NCI-H2171 treated with DMSO at 0.1 percent for 48 hours (cell line): ENCODE measurements around the gene CNTN2.

Experiments
- DNase-seq: peaks from one replicate; lab custom pipeline; 2025; lab: John Stamatoyannopoulos, UW

CNTN2 gene

DNA sequence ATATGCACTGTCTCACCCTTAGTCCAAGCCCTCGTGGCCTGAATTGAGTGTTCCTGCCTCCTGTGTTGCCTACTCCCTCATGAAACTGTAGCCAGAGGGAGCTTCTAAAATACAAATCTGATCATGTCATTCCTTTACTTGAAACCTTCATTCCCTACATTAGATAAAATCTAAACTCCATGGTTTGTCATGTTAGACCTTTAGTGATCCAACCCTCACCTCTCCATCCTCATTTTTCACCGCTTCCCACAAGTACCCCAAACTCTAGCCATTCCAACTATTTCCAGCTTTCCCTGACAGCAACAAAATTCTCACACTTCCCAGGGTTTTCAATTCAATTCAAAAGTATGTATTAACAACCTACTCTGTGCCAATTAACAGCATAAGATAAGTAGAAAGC is 18.3 kb upstream of the CNTN2 start:
- no peak for DNase-seq

DNA sequence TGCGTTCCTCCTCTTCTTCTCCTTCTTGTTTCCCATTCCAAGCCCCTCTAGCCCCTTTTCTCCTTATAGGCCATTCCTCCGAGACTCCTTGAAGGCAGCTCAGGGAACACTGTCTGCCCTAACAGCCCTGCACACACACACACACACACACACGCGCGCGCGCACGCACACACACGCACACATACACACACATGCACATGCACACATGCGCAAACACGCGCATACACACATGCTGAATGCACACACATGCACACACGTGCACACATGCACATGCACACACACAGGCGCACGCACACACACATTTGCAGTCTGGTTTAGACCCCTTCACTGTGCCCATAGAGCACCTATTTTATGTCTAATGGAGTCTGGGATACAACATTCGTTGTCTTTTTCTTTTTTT is 17.8 kb upstream of the CNTN2 start:
- no peak for DNase-seq

DNA sequence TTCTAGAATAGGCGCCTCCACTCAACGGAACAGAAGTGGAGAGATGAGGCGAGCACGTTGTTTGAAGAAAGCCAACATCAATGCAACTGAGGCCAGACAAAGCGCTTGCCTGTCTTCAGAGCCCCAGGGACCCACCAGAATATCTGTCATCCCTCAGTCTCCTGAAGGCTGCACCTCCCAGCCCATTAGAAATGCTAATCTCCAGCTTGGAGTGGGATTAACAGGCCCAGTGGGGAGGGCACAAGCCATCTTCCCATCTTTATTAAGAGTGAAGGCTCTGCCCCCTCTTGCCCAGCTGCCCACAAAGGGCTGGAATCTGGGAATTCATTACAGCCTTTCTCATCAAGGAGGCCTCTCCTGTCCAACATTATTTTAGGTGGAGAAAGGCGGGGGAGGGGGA is 16.8 kb upstream of the CNTN2 start:
- no peak for DNase-seq

DNA sequence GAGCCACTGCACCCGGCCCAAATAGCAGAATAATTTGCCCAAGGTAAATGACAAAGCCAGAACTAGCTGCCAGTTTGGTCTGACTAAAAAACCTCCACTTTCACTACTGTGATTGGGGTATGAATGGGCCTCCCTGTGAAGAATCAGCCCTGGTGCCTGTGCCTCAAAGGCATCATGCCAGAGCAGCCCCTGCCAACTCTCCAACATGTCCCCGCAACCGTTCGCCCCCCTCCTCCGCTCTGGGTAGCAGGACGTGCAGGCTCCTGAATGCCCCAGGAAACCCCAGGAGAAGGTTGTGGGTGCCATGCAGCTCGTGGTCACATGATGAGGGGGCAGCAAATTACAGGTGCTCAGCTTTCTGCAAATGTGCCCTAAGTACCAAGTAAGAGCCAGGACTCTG is 14.6 kb upstream of the CNTN2 start:
- DNase-seq: no peak

DNA sequence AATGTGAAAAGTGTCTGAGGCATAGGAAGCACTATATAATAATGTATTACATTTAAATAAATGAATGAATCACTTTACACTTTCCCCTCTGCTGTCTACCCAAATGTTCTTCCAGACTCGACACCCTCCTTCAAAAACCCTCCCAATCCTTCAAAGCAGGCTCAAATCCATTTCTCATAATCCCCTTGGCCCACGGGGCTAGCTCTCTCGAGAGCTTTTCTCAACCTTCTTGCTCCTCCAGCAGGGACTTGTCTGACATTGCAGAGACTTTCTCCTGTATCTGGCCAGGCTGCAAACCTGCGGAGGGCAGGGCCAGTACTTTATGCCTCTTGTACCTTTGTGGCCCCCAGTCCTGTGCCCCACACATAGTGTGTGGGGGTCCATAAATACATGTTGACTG is 14.1 kb upstream of the CNTN2 start:
- no peak for DNase-seq

DNA sequence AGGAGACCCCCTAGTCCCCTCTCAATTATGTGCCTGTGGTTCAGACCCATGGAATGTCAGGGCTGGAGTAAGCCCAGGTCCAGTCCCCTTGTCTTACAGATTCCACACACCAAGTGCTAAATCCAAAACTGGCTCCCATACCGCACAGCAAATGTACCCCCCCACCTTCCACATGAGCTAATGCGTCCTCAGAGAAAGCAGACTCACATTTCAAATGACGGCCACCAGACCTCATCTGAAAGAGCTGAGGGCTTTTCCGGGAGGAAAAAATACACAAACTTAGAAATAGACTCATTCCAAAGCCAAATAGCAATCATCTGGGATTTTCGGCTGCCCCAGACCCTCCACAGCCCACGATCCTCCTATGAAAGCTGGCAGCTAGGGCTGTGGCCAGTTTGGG is 12.8 kb upstream of the CNTN2 start:
- DNase-seq: no peak

DNA sequence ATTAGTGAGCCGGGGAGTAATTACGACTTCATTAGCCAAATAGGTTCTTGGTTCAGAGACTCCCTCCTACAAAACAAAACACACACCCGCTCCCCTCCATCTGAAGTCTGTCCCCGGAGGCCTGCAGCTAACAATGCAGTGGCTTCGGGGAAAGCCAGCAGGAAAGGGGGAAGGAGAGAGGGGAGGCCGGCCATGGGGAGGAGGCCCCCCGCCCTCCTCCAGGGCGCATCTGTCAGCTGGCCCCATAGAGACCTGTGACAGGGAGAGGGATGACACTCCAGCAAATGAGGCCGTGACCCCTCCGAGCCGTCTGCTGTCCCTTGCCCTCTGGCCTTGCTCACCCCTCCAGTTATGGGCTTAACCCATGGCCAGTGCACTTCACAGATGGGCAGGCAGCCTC is 12.1 kb upstream of the CNTN2 start:
- peak; percentile 81 for DNase-seq

DNA sequence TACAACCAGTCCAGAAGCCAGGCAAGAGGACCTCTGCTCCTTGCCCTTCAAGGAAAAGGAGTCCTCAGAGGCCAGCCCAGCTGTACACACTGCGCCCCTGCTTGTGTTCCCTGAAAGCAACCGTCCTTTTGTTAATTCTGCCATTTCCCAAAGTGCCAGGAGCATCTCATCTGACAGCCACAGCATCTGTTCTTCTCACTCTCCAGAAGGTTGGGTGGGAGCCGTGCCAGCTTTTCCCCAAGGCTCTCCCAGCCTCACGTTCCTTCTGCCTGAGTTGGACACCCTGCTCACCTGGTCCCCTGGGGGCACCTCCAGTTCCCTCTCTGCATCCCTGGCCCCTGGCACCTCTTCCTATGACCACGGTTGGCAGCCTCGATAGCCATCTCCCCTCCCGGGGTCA is 10.5 kb upstream of the CNTN2 start:
- peak; percentile 98 for DNase-seq

DNA sequence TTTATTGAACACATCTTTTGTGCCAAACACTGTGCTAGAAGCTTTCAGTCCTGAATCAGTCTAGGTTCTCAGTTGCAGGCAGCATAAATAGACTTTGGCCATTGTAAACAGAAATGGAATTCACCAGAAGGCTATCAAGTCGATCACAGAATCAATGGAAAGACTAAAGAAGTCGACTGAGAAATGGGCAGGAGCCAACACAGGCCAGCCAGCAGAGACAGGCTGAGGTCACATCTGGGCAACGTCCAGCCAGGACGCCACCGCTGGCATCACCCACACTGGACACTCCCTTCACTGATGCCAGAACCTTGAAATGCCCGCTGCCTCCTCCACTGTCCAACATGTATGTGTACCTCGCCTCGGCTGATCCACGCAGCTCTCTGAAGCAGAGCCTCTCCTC is 5.5 kb upstream of the CNTN2 start:
- no peak for DNase-seq

DNA sequence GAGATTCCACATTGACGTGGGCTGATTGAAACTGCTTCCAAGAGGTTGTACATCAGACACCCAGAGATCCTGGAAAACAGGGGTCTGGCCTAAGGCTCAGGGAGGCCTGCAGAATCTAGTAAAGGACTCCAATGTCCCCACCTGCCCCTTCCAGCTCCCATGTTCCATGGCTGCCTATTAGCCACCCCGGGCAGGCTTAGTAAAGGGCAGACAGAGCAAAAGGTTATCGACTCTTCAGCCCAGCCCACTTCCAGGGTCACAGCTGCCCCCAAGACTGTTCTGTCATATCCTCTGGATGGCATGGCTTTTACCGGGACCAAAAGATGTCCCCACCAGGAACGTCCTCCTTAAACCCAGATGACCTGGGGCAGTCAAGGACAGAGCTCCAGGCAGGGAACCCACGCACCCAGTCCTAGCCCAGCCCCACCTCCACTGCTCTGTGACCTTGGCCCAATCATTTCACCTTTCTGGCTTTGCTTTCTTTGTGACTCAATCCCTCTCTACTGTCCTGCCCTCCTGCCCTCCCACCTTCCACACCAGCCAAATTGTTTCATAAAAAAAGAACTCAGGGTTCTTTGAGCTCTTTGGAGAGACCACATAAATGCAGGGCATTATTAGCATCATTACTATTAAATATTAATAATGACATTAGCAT is 4.8 kb upstream of the CNTN2 start:
- DNase-seq: no peak

DNA sequence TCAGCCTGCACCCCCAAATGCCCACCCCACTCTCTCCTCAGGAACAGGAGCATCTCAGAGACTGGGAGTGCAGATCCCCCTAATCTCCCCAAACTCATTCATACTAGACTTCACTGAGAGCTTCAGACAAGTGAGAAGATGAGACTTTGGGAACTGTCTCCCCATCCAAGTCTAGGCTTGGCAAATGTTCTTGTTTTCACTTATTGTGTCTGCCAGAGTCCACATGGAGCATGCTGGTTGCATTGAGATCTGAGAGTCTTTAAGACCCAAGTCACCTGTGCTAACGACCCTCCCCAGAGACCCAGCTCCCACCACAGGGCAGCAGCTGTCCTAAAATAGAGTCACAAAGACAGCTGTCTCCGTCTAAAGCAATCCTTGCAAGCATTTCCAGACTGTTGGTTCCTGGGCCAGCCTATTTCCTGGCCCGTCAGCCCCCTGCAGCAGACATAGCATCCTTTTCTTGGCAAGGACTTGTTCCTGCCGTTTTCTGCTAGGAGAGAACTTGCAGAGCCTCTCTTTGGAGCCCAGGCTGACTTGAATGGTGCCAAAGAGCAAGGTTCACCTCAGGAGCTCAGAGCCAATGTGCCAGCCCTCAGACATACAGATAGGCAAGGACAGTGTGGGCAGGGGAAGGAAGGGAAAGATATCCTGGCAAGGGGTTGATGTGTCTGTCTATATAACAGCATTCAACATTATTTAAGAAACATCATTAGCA is 1.9 kb upstream of the CNTN2 start:
- peak; percentile 68 for DNase-seq

DNA sequence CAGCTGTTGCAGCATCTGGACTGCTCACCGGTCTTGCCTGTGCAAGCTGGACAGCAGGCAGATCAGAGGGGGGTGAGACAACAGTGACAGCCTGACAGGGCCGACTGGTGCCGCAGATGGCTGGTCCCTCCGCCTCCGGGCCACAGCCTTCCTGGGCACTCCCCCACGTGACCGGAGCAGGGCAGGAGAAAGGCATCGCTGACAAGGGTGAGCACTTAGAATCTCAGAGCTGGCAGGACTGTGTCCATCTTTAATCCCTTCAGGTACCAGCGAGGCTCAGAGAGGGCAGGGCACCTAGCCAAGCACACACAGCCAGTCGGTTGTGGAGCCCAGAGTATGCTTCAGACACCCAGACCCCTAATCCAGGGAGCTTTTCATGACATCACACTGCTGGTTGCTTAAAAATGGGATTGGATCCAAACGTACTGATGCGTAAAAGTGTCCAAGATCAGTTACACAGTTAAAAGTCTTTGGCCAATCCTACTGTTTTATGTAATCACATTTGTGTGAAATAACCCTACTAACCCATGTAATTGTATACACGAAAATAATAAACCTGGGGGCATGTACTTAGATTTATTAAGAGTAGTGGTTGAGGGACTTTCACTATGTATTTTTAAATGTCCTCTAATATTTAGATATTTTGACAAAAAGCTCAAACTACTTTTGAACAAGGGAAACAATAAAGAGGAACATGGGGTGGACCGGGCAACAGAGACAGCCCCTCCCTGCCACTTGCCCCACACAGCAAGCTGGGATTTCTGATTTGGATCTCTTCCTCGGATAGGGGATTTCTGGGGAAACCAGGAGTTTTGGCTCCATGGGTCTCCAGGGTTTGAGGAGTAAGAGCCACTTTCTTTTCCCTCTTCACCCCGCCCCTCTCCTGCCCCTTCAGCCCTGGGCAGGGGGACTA is 758 bp upstream of the CNTN2 start:
- DNase-seq: peak; percentile 72

DNA sequence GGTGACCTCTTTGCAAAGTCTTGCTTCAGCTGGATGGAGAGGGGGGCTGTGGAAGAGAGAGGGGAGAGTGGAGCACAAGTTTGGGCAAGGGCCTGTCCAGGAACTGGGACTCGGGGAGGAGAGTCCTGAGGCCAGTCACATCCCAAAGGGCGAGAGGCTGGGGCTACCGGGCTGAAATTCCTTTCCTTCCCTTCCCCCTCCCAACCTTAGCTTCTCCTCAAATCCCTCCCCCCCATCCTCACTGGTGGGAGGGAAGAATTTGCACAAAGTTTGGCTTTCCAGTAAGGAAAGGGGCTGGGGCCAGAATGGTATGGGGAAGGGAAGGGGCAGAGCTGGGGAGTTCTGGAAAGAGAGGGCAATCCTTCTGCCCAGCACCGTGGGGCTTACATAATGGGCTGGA is 854 bp downstream of the CNTN2 start:
- no peak for DNase-seq

DNA sequence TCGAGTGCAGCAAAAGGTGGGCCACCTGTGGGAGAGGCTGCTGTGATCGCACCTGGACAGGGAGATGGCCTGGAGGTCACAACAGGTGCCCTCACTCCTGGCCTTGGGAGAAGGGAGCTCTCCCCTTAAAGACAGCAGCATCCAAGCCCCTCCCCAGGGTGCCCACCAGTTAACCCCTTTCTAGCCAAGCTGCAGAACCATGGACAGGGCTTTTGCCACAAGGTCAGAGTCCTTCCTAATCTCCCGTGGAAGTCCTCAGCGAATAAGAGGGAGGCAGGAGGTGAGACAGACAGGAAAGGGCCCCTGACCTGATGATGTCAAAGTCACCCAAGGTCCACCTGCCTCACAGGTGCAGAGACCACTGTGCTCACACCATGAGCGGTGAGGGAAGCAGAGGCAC is 1.7 kb downstream of the CNTN2 start:
- DNase-seq: no peak

DNA sequence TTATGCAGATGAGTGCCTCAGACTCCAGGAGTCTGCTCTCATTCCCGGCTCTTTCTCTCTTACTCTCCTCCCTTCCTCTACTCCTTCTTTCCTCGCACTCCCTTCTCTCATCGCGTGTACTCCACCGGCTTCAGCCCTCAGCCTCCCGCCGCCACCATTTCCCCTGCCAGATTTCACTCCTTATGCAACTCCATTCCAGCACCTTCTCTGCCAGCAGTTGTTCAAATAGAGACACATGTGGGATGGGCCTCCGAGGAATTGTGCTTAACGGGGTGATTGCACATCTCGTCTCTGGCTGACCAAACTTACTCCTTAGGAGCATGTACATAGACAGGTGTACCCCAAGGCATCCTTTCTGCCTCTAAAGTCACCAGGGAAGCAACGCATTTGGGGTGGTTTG is 2.1 kb downstream of the CNTN2 start:
- DNase-seq: no peak

DNA sequence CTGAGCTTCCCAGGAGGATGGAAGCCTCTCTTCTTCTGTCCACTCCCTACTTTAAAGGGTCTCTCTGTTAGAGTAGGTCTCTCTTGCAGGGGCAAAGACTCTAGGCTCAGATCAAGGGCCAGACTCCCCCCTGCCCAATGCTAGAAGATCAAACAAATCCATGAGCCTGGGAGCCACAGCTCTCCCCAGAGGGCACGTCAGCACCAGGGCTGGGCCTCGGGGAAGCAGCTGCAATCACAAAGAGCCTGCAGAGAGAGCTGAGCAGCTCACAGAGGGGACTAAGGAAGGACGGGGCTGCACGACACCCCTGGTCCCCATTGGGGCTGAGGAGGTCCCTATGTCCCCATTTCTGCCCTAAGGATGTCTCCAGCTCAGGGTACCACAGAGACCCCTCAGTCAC is 3.9 kb downstream of the CNTN2 start:
- DNase-seq: no peak

DNA sequence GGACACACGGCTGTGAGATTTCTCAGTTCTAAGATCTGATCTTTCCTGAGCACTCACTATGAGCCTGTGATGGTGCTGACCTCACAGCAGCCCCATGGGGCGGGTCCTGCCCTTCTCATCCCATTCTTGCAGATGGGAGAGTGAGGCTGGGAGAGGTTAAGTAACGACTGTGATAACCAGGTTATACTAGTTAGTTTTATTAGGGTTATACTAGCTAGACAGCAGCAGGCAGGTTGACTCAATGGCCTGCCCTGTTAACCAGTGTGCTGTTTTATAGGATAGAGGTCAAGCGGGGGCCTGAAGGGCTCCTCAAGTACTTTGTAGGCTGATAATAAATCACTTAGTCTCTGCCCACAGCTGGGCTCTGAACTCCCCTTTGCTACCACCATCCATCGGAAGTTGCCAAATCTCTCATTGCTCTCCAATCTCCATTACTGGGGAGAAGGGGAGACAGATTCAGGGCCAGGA is 4.8 kb downstream of the CNTN2 start:
- DNase-seq: no peak

DNA sequence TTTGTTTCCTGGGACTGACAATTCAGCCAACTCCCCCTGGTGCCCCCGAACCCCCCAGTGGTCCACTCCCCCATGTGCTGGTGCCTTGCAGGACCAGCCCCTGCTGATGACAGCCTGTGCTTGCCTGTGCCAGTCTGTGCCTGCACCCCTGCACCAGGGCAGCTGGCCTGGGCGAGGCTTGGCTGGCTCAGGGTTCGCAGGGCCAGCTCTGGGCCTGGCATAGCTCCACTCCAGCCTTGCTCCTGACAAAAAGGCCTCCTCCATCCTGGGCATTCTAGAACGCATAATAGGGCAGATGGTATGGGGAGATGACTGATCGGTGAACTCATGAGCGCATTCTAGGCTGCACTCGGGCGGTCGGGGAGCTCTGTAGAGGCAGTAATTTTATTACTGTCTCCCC is 5.4 kb downstream of the CNTN2 start:
- peak; percentile 19 for DNase-seq

DNA sequence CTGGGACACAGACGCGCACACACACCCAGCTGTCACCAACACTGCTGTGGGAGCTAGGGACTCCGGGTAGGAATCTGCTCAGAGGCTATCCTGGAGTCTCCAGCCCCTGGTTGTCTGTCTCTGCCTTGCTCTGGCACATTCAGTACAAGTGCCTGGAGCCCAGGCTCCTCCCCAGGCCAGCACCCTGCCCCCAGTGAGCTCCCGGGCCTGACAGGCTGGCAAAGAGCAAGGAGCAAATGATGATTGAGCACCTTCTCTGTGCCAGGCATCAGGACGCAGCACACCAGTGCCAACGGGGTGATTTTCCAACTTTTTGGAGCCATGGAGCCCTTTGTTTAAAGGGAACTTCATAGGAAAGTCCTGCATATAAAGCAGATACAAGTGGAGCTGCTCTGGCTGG is 6.5 kb downstream of the CNTN2 start:
- no peak for DNase-seq

DNA sequence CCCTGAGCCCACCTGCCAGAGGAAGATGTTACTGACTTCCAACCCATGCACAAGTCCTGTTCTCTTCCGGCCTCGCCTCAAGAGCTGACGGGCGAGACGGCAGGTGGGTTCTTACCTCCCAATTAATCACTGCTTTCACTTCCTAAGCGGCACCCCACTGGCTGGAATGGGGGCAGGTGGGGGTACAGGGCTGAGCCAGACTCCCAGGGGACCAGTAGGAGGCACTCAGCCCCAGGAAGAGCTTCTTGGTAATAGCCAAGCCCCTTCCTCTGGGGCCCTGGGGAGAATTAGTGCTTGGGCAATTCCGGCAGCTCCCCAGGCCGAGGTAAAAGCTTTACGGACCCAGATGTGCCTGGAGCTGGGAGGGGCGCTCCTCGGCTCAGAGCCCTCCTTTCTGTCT is 9.7 kb downstream of the CNTN2 start:
- DNase-seq: peak; percentile 72

DNA sequence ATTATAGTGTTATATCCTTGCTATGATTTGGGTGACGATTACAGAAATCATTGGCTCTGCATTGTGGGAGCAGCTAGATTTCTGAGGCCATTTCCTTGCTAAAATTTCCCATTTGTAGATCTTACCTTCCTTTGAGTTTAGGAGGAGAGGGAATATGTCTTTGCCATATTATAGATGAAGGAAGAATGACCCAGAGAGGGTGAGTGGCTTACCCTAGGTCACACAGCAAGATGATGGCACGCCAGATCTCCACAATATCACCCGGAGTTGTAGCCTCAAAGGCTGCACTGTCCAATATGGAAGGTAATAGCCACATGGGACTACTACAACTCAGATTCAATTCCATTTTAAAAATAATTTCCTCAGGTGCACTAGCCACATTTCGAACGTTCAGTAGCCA is 10.3 kb downstream of the CNTN2 start:
- DNase-seq: no peak

DNA sequence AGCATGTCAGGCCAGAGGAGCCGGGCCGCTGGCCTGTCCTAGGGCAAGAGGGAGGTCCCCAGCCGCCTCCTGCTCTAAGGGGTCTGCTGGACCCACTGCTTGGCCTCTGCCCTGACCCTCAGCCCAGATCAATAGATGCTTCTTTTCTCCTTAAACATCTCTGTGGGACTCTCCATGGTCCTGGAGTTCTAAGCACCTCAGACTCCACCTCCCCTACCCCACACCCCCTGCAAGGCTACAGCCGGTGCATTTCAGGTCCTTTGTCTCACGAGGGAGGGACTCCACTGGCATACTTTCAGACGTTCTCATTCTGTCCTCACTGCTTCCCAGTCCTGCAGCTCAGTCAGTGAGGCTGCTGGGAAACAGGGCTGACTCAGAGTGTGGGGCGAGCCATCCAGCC is 11.0 kb downstream of the CNTN2 start:
- no peak for DNase-seq

DNA sequence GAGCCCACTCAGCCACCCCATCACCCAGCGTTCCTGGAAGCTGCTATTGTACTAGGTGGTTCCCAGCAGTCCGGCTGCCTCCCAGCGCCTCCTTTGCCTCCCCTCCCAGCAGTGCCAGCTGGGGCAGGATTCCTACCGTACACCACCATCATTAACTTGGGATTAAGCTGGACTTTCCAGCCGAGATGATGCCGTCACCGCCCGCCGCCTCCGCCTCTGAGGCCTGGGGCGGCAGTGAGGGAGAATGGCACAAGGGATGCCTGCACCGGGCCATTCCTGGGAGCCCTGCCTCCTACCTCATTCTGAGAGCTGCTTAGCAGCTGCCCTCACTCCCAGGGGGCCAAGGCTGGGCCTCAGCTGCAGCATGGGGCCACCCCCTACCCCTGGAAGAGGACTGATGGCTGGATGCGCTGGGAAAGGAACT is 13.2 kb downstream of the CNTN2 start:
- peak; percentile 50 for DNase-seq
